ENCODE data around the gene HEXIM2. TPM values are rescaled to one million over a fixed set of nuclear protein-coding genes. Genes with fewer than 3 reads are reported as not detected.
A peak's percentile ranks its signal among the peaks of the same experiment; 100 is the strongest.

The HEXIM2 gene
- total RNA-seq, 1 donor from 2014 or later, result 13.0 TPM

DNA sequence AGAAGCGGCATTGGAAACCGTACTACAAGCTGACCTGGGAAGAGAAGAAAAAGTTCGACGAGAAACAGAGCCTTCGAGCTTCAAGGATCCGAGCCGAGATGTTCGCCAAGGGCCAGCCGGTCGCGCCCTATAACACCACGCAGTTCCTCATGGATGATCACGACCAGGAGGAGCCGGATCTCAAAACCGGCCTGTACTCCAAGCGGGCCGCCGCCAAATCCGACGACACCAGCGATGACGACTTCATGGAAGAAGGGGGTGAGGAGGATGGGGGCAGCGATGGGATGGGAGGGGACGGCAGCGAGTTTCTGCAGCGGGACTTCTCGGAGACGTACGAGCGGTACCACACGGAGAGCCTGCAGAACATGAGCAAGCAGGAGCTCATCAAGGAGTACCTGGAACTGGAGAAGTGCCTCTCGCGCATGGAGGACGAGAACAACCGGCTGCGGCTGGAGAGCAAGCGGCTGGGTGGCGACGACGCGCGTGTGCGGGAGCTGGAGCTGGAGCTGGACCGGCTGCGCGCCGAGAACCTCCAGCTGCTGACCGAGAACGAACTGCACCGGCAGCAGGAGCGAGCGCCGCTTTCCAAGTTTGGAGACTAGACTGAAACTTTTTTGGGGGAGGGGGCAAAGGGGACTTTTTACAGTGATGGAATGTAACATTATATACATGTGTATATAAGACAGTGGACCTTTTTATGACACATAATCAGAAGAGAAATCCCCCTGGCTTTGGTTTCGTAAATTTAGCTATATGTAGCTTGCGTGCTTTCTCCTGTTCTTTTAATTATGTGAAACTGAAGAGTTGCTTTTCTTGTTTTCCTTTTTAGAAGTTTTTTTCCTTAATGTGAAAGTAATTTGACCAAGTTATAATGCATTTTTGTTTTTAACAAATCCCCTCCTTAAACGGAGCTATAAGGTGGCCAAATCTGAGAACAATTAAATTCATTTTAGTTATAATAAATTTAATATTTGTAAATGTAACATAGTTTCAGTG is 11.7 kb upstream of the HEXIM2 start:
- peak overlapping the region; percentile 86 for H3K27ac Mint-ChIP-seq (ENCODE audit: unreplicated experiment)
- peaks cover 18% of the 10 kb centered on the region for H3K27me3 Mint-ChIP-seq (ENCODE audit: unreplicated experiment)
- H3K9me3 Mint-ChIP-seq (ENCODE audit: unreplicated experiment), result no peaks in the 10 kb centered on the region
- peaks cover 3% of the 10 kb centered on the region for H3K36me3 Mint-ChIP-seq (ENCODE audit: low read depth, unreplicated experiment)
- peaks cover 26% of the 10 kb centered on the region for H3K4me1 Mint-ChIP-seq (ENCODE audit: unreplicated experiment)
- TF ChIP-seq, protein P1, sequence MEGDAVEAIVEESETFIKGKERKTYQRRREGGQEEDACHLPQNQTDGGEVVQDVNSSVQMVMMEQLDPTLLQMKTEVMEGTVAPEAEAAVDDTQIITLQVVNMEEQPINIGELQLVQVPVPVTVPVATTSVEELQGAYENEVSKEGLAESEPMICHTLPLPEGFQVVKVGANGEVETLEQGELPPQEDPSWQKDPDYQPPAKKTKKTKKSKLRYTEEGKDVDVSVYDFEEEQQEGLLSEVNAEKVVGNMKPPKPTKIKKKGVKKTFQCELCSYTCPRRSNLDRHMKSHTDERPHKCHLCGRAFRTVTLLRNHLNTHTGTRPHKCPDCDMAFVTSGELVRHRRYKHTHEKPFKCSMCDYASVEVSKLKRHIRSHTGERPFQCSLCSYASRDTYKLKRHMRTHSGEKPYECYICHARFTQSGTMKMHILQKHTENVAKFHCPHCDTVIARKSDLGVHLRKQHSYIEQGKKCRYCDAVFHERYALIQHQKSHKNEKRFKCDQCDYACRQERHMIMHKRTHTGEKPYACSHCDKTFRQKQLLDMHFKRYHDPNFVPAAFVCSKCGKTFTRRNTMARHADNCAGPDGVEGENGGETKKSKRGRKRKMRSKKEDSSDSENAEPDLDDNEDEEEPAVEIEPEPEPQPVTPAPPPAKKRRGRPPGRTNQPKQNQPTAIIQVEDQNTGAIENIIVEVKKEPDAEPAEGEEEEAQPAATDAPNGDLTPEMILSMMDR (IDR thresholded peaks at IDR 0.05; ENCODE audit: unreplicated experiment), result no peak
- peak; percentile 42 for DNase-seq (ENCODE audit: low spot score)
- H3K4me3 Mint-ChIP-seq (ENCODE audit: unreplicated experiment), result peak overlapping the region; percentile 99

- TF ChIP-seq, protein P1 (IDR thresholded peaks at IDR 0.05; ENCODE audit: unreplicated experiment), result no peak
- Mint-ChIP-seq H3K36me3 (ENCODE audit: low read depth, unreplicated experiment) (peaks cover 3% of the 10 kb centered on the region), H3K27ac (ENCODE audit: unreplicated experiment) (peak overlapping the region; percentile 9), H3K4me3 (ENCODE audit: unreplicated experiment) (peak overlapping the region; percentile 47), H3K27me3 (ENCODE audit: unreplicated experiment) (peaks cover 17% of the 10 kb centered on the region), H3K9me3 (ENCODE audit: unreplicated experiment) (no peaks in the 10 kb centered on the region), H3K4me1 (ENCODE audit: unreplicated experiment) (peaks cover 26% of the 10 kb centered on the region)
- DNase-seq (ENCODE audit: low spot score), result no peak
These were observed 10.5 kb upstream of the HEXIM2 start for GRCh38 chr17:45150911-45151809.

DNA sequence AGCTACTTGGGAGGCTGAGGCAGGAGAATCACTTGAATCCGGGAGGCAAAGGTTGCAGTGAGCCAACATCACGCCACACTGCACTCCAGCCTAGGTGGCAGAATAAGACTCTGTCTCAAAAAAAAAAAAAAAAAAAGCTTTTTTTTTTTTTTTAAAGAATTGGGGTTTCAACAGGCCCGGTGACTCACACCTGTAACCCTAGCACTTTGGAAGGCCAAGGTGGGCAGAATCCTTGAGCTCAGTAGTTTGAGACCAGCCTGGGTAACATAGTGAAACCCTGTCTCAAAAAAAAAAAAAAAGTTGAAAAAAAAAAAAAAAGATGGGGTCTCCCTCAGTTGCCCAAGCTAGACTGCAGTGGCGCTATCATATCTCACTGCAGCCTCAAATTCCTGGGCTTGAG is 6.6 kb upstream of the HEXIM2 start:
- Mint-ChIP-seq H3K4me3 (ENCODE audit: unreplicated experiment) (no peak overlapping the region), H3K27ac (ENCODE audit: unreplicated experiment) (no peak overlapping the region), H3K36me3 (ENCODE audit: low read depth, unreplicated experiment) (no peaks in the 10 kb centered on the region), H3K27me3 (ENCODE audit: unreplicated experiment) (no peaks in the 10 kb centered on the region), H3K9me3 (ENCODE audit: unreplicated experiment) (no peaks in the 10 kb centered on the region), H3K4me1 (ENCODE audit: unreplicated experiment) (peaks cover 19% of the 10 kb centered on the region)
- no peak for DNase-seq (ENCODE audit: low spot score)
- TF ChIP-seq, protein P1 (IDR thresholded peaks at IDR 0.05; ENCODE audit: unreplicated experiment), result no peak

GRCh38 chr17:45155483-45155882 is 6.2 kb upstream of the HEXIM2 start:
- H3K36me3 Mint-ChIP-seq (ENCODE audit: low read depth, unreplicated experiment), result no peaks in the 10 kb centered on the region
- H3K27ac Mint-ChIP-seq (ENCODE audit: unreplicated experiment), result no peak overlapping the region
- H3K4me3 Mint-ChIP-seq (ENCODE audit: unreplicated experiment), result no peak overlapping the region
- H3K27me3 Mint-ChIP-seq (ENCODE audit: unreplicated experiment), result peaks cover 4% of the 10 kb centered on the region
- no peaks in the 10 kb centered on the region for H3K9me3 Mint-ChIP-seq (ENCODE audit: unreplicated experiment)
- no peak for DNase-seq (ENCODE audit: low spot score)
- TF ChIP-seq, protein P1 (IDR thresholded peaks at IDR 0.05; ENCODE audit: unreplicated experiment), result no peak
- H3K4me1 Mint-ChIP-seq (ENCODE audit: unreplicated experiment), result peaks cover 21% of the 10 kb centered on the region

Measured in endothelial cell (in vitro differentiated cells).